ENCODE results near the gene PPP1R2.

Gene PPP1R2

DNA sequence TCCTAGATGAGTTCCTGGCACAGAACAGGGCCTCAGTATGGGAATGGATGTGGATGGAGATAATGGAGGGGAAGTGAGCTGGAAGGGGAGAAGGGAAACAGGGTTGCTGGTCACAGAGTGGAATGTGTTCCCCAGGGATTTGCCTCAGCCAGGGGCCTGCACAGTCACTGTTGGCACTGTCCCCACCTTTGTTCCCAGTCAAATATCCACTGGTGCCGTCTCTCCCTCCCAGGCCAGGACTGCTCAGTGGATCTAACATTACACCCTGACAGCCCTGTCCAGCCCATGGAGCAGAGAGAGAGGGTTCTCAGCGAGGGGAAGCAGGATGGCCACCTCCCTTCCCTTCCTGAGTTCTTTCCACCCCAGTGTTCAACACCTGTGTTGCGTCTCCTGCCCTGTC, 1.5 kb upstream of the PPP1R2 start:
- ChIA-PET CTCF (interaction anchor here (0.5 to 0.6 kb wide), 2 partner anchors 22 to 360 kb away, joined by 3 read pairs; no protein-coding TSS in a partner anchor), POLR2A (ENCODE audit: low non-redundant PET) (no interaction called here)
- no peak for DNase-seq (ENCODE audit: low spot score)
- H3K27ac ChIP-seq, result no peak overlapping the region
- TF ChIP-seq, protein P1, sequence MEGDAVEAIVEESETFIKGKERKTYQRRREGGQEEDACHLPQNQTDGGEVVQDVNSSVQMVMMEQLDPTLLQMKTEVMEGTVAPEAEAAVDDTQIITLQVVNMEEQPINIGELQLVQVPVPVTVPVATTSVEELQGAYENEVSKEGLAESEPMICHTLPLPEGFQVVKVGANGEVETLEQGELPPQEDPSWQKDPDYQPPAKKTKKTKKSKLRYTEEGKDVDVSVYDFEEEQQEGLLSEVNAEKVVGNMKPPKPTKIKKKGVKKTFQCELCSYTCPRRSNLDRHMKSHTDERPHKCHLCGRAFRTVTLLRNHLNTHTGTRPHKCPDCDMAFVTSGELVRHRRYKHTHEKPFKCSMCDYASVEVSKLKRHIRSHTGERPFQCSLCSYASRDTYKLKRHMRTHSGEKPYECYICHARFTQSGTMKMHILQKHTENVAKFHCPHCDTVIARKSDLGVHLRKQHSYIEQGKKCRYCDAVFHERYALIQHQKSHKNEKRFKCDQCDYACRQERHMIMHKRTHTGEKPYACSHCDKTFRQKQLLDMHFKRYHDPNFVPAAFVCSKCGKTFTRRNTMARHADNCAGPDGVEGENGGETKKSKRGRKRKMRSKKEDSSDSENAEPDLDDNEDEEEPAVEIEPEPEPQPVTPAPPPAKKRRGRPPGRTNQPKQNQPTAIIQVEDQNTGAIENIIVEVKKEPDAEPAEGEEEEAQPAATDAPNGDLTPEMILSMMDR (conservative IDR thresholded peaks at IDR 0.05; ENCODE audit: low read depth), result no peak

DNA sequence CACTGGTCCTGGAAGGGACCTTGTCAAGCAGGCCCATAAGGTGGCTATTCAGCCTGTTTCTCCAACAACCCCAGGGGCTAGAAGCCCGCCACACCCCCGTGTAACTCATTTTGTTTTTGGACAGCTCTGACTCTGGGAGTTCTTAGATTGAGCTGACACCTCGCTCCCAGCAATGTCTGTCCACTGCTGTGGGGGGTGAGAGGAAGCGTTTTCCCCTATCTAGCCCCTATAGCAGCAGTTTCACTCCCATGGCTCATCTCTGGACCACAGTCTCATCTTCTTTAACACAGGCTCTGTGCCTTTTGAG, 1.1 kb upstream of the PPP1R2 start:
- DNase-seq (ENCODE audit: low spot score), result no peak
- ChIA-PET CTCF (interaction anchor here (0.5 to 0.6 kb wide), 2 partner anchors 22 to 359 kb away, joined by 3 read pairs; no protein-coding TSS in a partner anchor), POLR2A (ENCODE audit: low non-redundant PET) (no interaction called here)
- TF ChIP-seq, protein P1 (conservative IDR thresholded peaks at IDR 0.05; ENCODE audit: low read depth), result no peak
- H3K27ac ChIP-seq, result no peak overlapping the region

DNA sequence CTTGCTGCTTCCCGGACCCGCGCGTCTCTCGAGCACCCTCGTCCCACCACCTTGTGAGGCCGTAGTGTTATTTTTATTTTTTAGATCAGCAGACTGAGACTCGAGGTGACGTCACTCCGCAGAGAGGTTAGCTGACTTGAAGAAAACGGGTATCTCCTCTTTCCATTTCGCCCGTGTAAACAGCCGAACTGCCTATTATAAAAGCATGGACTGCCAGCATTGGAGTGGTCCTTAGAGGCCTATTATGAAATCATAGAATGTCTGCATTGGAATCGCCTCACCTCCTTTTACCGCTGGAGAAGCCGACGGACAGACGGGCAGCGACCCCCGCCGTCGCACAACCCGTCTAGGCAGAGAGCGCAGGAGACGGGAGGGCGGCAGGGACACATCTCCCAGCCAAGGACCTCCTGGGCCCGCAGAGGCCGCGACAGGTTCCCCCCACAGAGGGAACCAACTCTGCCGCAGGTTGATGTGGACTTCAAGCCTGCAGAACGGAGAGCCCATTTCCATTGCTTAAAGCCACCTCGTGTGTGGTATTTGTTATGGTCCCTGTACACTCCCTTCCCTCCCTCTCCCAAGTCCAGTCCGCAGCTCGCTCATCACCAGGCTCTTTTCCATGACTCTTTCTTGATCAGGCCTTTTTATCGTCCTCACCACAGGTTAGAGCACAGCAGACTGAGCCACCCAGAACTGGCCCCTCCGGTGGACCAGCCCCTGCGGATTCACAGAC, 540 bp upstream of the PPP1R2 start:
- no peak for DNase-seq (ENCODE audit: low spot score)
- POLR2A ChIA-PET (ENCODE audit: low non-redundant PET), result interaction anchor here (0.5 kb wide), 1 partner anchor 37 kb away, joined by 4 read pairs; no protein-coding TSS in a partner anchor
- TF ChIP-seq, protein P1 (conservative IDR thresholded peaks at IDR 0.05; ENCODE audit: low read depth), result no peak
- peak overlapping the region; percentile 80 for H3K27ac ChIP-seq
- CTCF ChIA-PET, result interaction anchor here (0.5 to 0.6 kb wide), 2 partner anchors 21 to 359 kb away, joined by 3 read pairs; no protein-coding TSS in a partner anchor

DNA sequence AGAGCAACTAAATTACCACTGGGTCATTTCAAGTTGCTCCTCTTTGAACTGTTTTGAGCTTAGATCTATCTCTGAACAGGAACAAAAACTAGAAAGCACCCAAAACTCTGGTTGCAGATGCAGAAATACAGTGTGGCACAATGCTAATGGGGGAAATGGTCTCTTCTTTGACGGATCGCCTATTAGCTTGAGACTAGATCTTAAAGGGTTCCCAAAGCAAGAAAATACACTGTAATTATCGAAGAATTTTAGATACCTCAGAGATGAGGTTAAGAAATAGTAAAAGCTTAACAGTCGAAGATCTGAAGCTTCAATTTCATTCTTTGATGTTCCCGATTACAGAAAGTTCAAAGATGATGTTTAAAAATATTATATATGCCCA, 818 bp downstream of the PPP1R2 start:
- TF ChIP-seq, protein P1 (conservative IDR thresholded peaks at IDR 0.05; ENCODE audit: low read depth), result no peak
- H3K27ac ChIP-seq, result peak overlapping the region; percentile 80; the same call in 1 of the 2 replicates
- ChIA-PET POLR2A (ENCODE audit: low non-redundant PET) (interaction anchor here (0.7 kb wide), 1 partner anchor 104 kb away, joined by 3 read pairs; no protein-coding TSS in a partner anchor), CTCF (no interaction called here)
- DNase-seq (ENCODE audit: low spot score), result peak; percentile 17

DNA sequence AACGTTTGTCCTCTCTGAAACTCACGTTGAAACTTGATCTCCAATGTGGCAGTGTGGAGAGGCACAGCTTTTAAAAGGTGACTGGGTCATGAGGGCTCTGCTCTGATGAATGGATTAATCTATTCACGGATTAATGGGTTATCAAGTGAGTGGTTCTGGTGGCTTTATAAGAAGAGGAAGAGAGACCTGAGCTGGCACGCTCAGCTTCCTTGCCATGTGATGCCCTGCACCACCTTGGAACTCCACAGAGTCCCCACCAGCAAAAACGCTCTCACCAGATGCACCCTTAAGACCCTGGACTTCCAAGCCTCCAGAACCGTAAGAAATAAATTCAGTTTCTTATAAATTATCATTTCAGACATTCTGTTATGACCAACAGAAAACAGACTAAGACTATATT, 2.6 kb downstream of the PPP1R2 start:
- TF ChIP-seq, protein P1 (conservative IDR thresholded peaks at IDR 0.05; ENCODE audit: low read depth), result no peak
- H3K27ac ChIP-seq, result no peak overlapping the region
- DNase-seq (ENCODE audit: low spot score), result no peak
- ChIA-PET CTCF (no interaction called here), POLR2A (ENCODE audit: low non-redundant PET) (no interaction called here)

DNA sequence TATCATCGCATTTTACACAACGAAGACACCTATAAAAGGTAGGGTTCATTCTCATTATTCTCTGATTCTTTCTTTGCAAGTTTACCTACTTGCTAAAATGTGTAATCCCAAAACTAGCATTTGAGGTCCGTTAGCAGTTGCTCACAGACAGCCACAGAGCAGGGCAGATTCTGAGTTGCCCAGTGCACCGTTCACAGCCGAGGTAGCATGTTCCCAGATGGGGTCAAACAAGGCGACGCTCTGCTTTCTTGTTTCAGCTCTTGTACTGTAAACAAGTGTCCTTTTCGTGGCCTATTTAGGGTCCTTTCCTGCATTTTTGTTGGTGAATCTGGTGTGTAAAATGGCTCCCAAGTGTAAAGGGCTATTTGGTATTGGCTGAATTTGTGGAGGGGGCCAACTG, 3.1 kb downstream of the PPP1R2 start:
- POLR2A ChIA-PET (ENCODE audit: low non-redundant PET), result no interaction called here
- TF ChIP-seq, protein P1 (conservative IDR thresholded peaks at IDR 0.05; ENCODE audit: low read depth), result no peak
- DNase-seq (ENCODE audit: low spot score), result no peak
- H3K27ac ChIP-seq, result no peak overlapping the region
- CTCF ChIA-PET, result no interaction called here

All from RWPE1 (cell line).